ENCODE measurements around the gene PRPF6. TPM values are rescaled to one million over a fixed set of nuclear protein-coding genes. Genes with fewer than 3 reads are reported as not detected.
A peak's percentile ranks its signal among the peaks of the same experiment; 100 is the strongest.

The PRPF6 gene
- total RNA-seq, 1 experiment from 2014 or later, result 181 TPM

- intact Hi-C loops (cut with micrococcal nuclease; ENCODE audit: unreplicated experiment), result no loop called here
- Mint-ChIP-seq H3K9me3 (ENCODE audit: unreplicated experiment) (no peaks in the 10 kb centered on the region), H3K27me3 (ENCODE audit: insufficient read depth, unreplicated experiment) (peaks cover 11% of the 10 kb centered on the region), H3K36me3 (ENCODE audit: insufficient read depth, unreplicated experiment) (peaks cover 6% of the 10 kb centered on the region), H3K4me3 (ENCODE audit: unreplicated experiment) (peak within 1 kb of the TSS; percentile 88), H3K4me1 (ENCODE audit: low read depth, unreplicated experiment) (peaks cover 24% of the 10 kb centered on the region), H3K27ac (ENCODE audit: unreplicated experiment) (peak within 1 kb of the TSS; percentile 75)
- ChIA-PET CTCF (interaction anchor here (0.5 to 1.9 kb wide), 13 partner anchors 10 to 507 kb away, joined by 3 to 15 read pairs (median 4); partner anchors contain the start of genes HELZ2, PRPF6 and TCEA2), POLR2A (interaction anchor here (0.6 to 1.8 kb wide), 4 partner anchors 17 to 123 kb away, joined by 3 to 10 read pairs (median 4); partner anchors contain the start of genes PRPF6 and TCEA2)
- Histone ChIP-seq H3K36me3 (ENCODE audit: control insufficient read depth, insufficient read depth, low read length) (no peaks in the 10 kb centered on the region), H3K27me3 (replicated peaks; ENCODE audit: control insufficient read depth, insufficient read depth, low read length) (peaks cover 4% of the 10 kb centered on the region), H3K4me1 (peaks cover 35% of the 10 kb centered on the region), H3K9me3 (no peaks in the 10 kb centered on the region), H3K4me3 (ENCODE audit: low read depth, low read length) (peak within 1 kb of the TSS; percentile 96)
- no TSS peak for BruUV-seq (replicated peaks)
- no peak for TF ChIP-seq CTCF (IDR thresholded peaks at IDR 0.05; ENCODE audit: insufficient read depth in 1 of 2, low read depth in 1 of 2, low read length in 1 of 2, severe bottlenecking in 1 of 2, unreplicated experiment in 1 of 2)
- no peak for DNase-seq
Observed at GRCh38 chr20:64080013-64080812, 99.3 kb downstream of the PRPF6 start, which contains the start of gene OPRL1. TSS of gene OPRL1 (plus strand) at chr20:64080082. CDS start at chr20:64092721, 12,639 bp downstream.

GRCh38 chr20:64080813-64081623, 100.1 kb downstream of the PRPF6 start:
- no peak for TF ChIP-seq CTCF (IDR thresholded peaks at IDR 0.05; ENCODE audit: insufficient read depth in 1 of 2, low read depth in 1 of 2, low read length in 1 of 2, severe bottlenecking in 1 of 2, unreplicated experiment in 1 of 2)
- CTCF ChIA-PET, result interaction anchor here (0.5 to 3.8 kb wide), 6 partner anchors 11 to 57 kb away, joined by 3 to 17 read pairs (median 4); partner anchors contain the start of gene TCEA2

GRCh38 chr20:64081624-64081964, 100.7 kb downstream of the PRPF6 start:
- POLR2A ChIA-PET, result no interaction called here
- intact Hi-C loops (cut with micrococcal nuclease; ENCODE audit: unreplicated experiment), result no loop called here
- BruUV-seq (replicated peaks), result no TSS peak

More at GRCh38 chr20:64080813-64081623, 100.1 kb downstream of the PRPF6 start:
- no TSS peak for BruUV-seq (replicated peaks)
- Histone ChIP-seq H3K27me3 (replicated peaks; ENCODE audit: control insufficient read depth, insufficient read depth, low read length) (peaks cover 4% of the 10 kb centered on the region), H3K4me1 (peaks cover 35% of the 10 kb centered on the region), H3K36me3 (ENCODE audit: control insufficient read depth, insufficient read depth, low read length) (no peaks in the 10 kb centered on the region), H3K9me3 (no peaks in the 10 kb centered on the region), H3K4me3 (ENCODE audit: low read depth, low read length) (no peak overlapping the region)
- Mint-ChIP-seq H3K4me3 (ENCODE audit: unreplicated experiment) (peak overlapping the region; percentile 88), H3K27me3 (ENCODE audit: insufficient read depth, unreplicated experiment) (peaks cover 15% of the 10 kb centered on the region), H3K36me3 (ENCODE audit: insufficient read depth, unreplicated experiment) (peaks cover 6% of the 10 kb centered on the region), H3K27ac (ENCODE audit: unreplicated experiment) (peak overlapping the region; percentile 18), H3K4me1 (ENCODE audit: low read depth, unreplicated experiment) (peaks cover 24% of the 10 kb centered on the region), H3K9me3 (ENCODE audit: unreplicated experiment) (no peaks in the 10 kb centered on the region)
- intact Hi-C loops (cut with micrococcal nuclease; ENCODE audit: unreplicated experiment), result no loop called here
- DNase-seq, result no peak
- POLR2A ChIA-PET, result interaction anchor here (1.3 to 1.4 kb wide), 2 partner anchors 100 to 124 kb away, joined by 3 to 4 read pairs; partner anchors contain the start of gene PRPF6

More at GRCh38 chr20:64081624-64081964, 100.7 kb downstream of the PRPF6 start:
- CTCF ChIA-PET, result interaction anchor here (0.9 to 3.8 kb wide), 5 partner anchors 15 to 43 kb away, joined by 3 to 17 read pairs (median 3); partner anchors contain the start of gene TCEA2
- peaks cover 15% of the 10 kb centered on the region for H3K27me3 Mint-ChIP-seq (ENCODE audit: insufficient read depth, unreplicated experiment)
- Histone ChIP-seq H3K27me3 (replicated peaks; ENCODE audit: control insufficient read depth, insufficient read depth, low read length) (peaks cover 4% of the 10 kb centered on the region), H3K36me3 (ENCODE audit: control insufficient read depth, insufficient read depth, low read length) (no peaks in the 10 kb centered on the region), H3K4me3 (ENCODE audit: low read depth, low read length) (no peak overlapping the region), H3K9me3 (no peaks in the 10 kb centered on the region), H3K4me1 (peaks cover 35% of the 10 kb centered on the region)
- no peaks in the 10 kb centered on the region for H3K9me3 Mint-ChIP-seq (ENCODE audit: unreplicated experiment)
- H3K36me3 Mint-ChIP-seq (ENCODE audit: insufficient read depth, unreplicated experiment), result peaks cover 6% of the 10 kb centered on the region
- DNase-seq, result no peak
- no peak for TF ChIP-seq CTCF (IDR thresholded peaks at IDR 0.05; ENCODE audit: insufficient read depth in 1 of 2, low read depth in 1 of 2, low read length in 1 of 2, severe bottlenecking in 1 of 2, unreplicated experiment in 1 of 2)
- H3K4me1 Mint-ChIP-seq (ENCODE audit: low read depth, unreplicated experiment), result peaks cover 24% of the 10 kb centered on the region
- H3K27ac Mint-ChIP-seq (ENCODE audit: unreplicated experiment), result no peak overlapping the region
- peak overlapping the region; percentile 8 for H3K4me3 Mint-ChIP-seq (ENCODE audit: unreplicated experiment)

All from Caco-2 (cell line).